Endothelial cell of umbilical vein (primary cell): ENCODE data around the gene HEPHL1. TPM values are rescaled to one million over a fixed set of nuclear protein-coding genes. Genes with fewer than 3 reads are reported as not detected.

Experiments
- BruUV-seq: library from RNA; stranded (reverse); fragments of 400-500 nt; replicated peaks from 2 replicates; lab custom pipeline; 2021; lab: Mats Ljungman, UMichigan
- CTCF ChIA-PET: fragments of 300-600, 350-600 bp; sonication (Branson Sonifier 250); formaldehyde crosslinking; loops from one replicate; lab custom pipeline; 2021; ENCODE audit warnings: antibody characterized with exemption, inconsistent platforms; lab: Charles Lee
- POLR2A ChIA-PET: fragments of 300-600, 350-600 bp; sonication (Branson Sonifier 250); formaldehyde crosslinking; loops from one replicate; lab custom pipeline; 2021; ENCODE audit warnings: antibody characterized with exemption, inconsistent platforms; lab: Charles Lee
- DNase-seq: peaks from one replicate; pipeline ENCODE4 v3.0.0-alpha.2; 2011; ENCODE audit warnings: low read depth, low spot score
- FAIRE-seq: peaks from 2 replicates; lab custom pipeline; 2011; peaks lifted over from hg19 to GRCh38; lab: Jason Lieb, UNC
- H2AFZ ChIP-seq: 2 replicates; pipeline ENCODE4 v1.6.0; 2012; ENCODE audit warnings: low read depth, low read length, control low read depth, inconsistent platforms
- H3K27ac ChIP-seq: 2 replicates; pipeline ENCODE4 v1.5.1; 2011; ENCODE audit warnings: low read depth, mild to moderate bottlenecking, control low read depth, low read length, moderate library complexity; ENCODE audit not compliant: insufficient read depth
- H3K27me3 ChIP-seq, 2 experiments: 2 replicates each; pipeline versions ENCODE4 v1.6.0 to v1.6.1; 2011; ENCODE audit warnings: low read length in 2 of 2, mixed read lengths in 1 of 2; ENCODE audit not compliant: control insufficient read depth in 2 of 2, insufficient read depth in 2 of 2
- H3K36me3 ChIP-seq, 2 experiments: 2 replicates in 1 of 2; 3 replicates in 1 of 2; pipeline ENCODE4 v1.5.1; 2011; ENCODE audit warnings: low read length in 2 of 2, mild to moderate bottlenecking in 1 of 2, moderate library complexity in 1 of 2; ENCODE audit not compliant: control insufficient read depth in 2 of 2, insufficient read depth in 2 of 2; ENCODE audit errors: extremely low read depth in 1 of 2
- H3K4me1 ChIP-seq: 3 replicates; pipeline ENCODE4 v1.5.1; 2011; ENCODE audit warnings: mild to moderate bottlenecking, low read length; ENCODE audit not compliant: control insufficient read depth, insufficient read depth; ENCODE audit errors: extremely low read depth
- H3K4me2 ChIP-seq: 2 replicates; pipeline ENCODE4 v1.6.1; 2011; ENCODE audit warnings: low read length, control low read depth, mixed read lengths; ENCODE audit not compliant: insufficient read depth
- H3K4me3 ChIP-seq, 3 experiments: fragments of 200-600 bp in 1 of 3; sonication (generic), shearing (Covaris generic) in 1 of 3; replicated peaks in 1 of 3; 2 replicates each; pipeline ENCODE4 v1.5.1; 2011 to 2016; ENCODE audit warnings: control low read depth in 3 of 3, low read length in 3 of 3, mild to moderate bottlenecking in 2 of 3, inconsistent platforms in 1 of 3, low read depth in 1 of 3, moderate library complexity in 1 of 3; ENCODE audit not compliant: insufficient read depth in 1 of 3
- H3K79me2 ChIP-seq: 2 replicates; pipeline ENCODE4 v1.6.0; 2012; ENCODE audit warnings: low read length, inconsistent platforms; ENCODE audit not compliant: control insufficient read depth, insufficient read depth
- H3K9ac ChIP-seq: replicated peaks from 2 replicates; pipeline ENCODE3; 2011; ENCODE audit warnings: low read length, control low read depth; ENCODE audit not compliant: insufficient read depth; ENCODE audit errors: extremely low read depth
- H3K9me1 ChIP-seq: replicated peaks from 3 replicates; pipeline ENCODE4 v1.6.0; 2011; ENCODE audit warnings: mild to moderate bottlenecking, low read length; ENCODE audit not compliant: control insufficient read depth, insufficient read depth; ENCODE audit errors: extremely low read depth
- H3K9me3 ChIP-seq: replicated peaks from 2 replicates; pipeline ENCODE4 v1.5.1; 2012; ENCODE audit warnings: low read length, inconsistent platforms; ENCODE audit not compliant: control insufficient read depth, insufficient read depth
- H4K20me1 ChIP-seq: replicated peaks from 2 replicates; pipeline ENCODE3; 2011; ENCODE audit warnings: mild to moderate bottlenecking, low read length; ENCODE audit not compliant: control insufficient read depth, insufficient read depth; ENCODE audit errors: extremely low read depth
- CTCF ChIP-seq, 2 donors: IDR thresholded peaks; 1 replicate in 1 of 2; 2 replicates in 1 of 2; pipeline ENCODE4 v1.5.1; 2011; ENCODE audit warnings: low read length in 2 of 2, mild to moderate bottlenecking in 2 of 2, moderate library complexity in 2 of 2, control low read depth in 1 of 2, inconsistent platforms in 1 of 2, low read depth in 1 of 2; ENCODE audit not compliant: insufficient read depth in 1 of 2; ENCODE audit errors: extremely low read depth in 1 of 2
- EZH2 ChIP-seq: IDR thresholded peaks from 2 replicates; pipeline ENCODE4 v1.6.1; 2012; ENCODE audit warnings: borderline replicate concordance, low read depth, mild to moderate bottlenecking, moderate library complexity, low read length, inconsistent platforms; ENCODE audit not compliant: severe bottlenecking
- FOS ChIP-seq: IDR thresholded peaks from 2 replicates; pipeline ENCODE4 v1.6.1; 2011; ENCODE audit warnings: mild to moderate bottlenecking, low read length, moderate library complexity, borderline replicate concordance; ENCODE audit not compliant: insufficient read depth
- GATA2 ChIP-seq: IDR thresholded peaks from 2 replicates; pipeline ENCODE4 v1.7.0; 2011; ENCODE audit warnings: low read depth, mild to moderate bottlenecking, moderate library complexity, mixed read lengths, low read length; ENCODE audit not compliant: insufficient read length, insufficient read depth
- JUN ChIP-seq: IDR thresholded peaks from 2 replicates; pipeline ENCODE4 v1.6.1; 2011; ENCODE audit warnings: borderline replicate concordance, low read depth; ENCODE audit not compliant: insufficient read length, insufficient read depth
- MAX ChIP-seq: IDR thresholded peaks from 2 replicates; pipeline ENCODE4 v1.6.1; 2011; ENCODE audit not compliant: insufficient read depth, insufficient read length
- MYC ChIP-seq: IDR thresholded peaks from one replicate; pipeline ENCODE4 v1.6.1; 2011; ENCODE audit warnings: mild to moderate bottlenecking, low read depth, low read length
- POLR2A ChIP-seq: IDR thresholded peaks from 2 replicates; pipeline ENCODE4 v1.6.1; 2012; ENCODE audit warnings: low read depth, mild to moderate bottlenecking, control low read depth, low read length
- POLR2AphosphoS5 ChIP-seq: IDR thresholded peaks from 2 replicates; pipeline ENCODE4 v1.6.1; 2012; ENCODE audit warnings: low read depth, mild to moderate bottlenecking, control low read depth, low read length, moderate library complexity; ENCODE audit not compliant: insufficient read depth
- dilution Hi-C: fragments of 300-500 bp; cut with MboI; formaldehyde crosslinking; loops from one replicate; pipeline ENCODE4 v1.15.0; 2019; ENCODE audit warnings: low sequenced_read_pairs; ENCODE audit not compliant: extremely low pct_ligation_motif_present
- intact Hi-C: fragments of 100-400 bp; cut with micrococcal nuclease; formaldehyde crosslinking; loops from one replicate; pipeline ENCODE4 v1.10.0; 2022
- polyA plus RNA-seq, 4 experiments: library from polyadenylated mRNA; depleted of rRNA in 3 of 4; stranded (reverse) in 3 of 4; unstranded in 1 of 4; fragments of >200 nt; gene quantifications; 2 replicates each; pipeline versions ENCODE4 v1.2.1 to v1.2.3, GENCODE V29; 2011 to 2012; ENCODE audit warnings: missing spikeins in 1 of 4
- total RNA-seq: library from RNA; stranded (reverse); gene quantifications from 2 replicates; pipeline ENCODE4 v1.2.3, GENCODE V29; 2021

Gene HEPHL1
- total and polyA plus RNA-seq, 2 donors (not counting 3 experiments of a cell fraction or from before 2014, with no cell fraction given): not detected

GRCh38 chr11:94133752-94134151 lies 112.6 kb downstream of the HEPHL1 start:
- H3K27ac ChIP-seq: no peak overlapping the region
- H2AFZ ChIP-seq: no peak overlapping the region
- POLR2A ChIA-PET: no interaction called here
- FAIRE-seq (no peak), DNase-seq (no peak)
- TF ChIP-seq POLR2AphosphoS5: no peak
- no peak for TF ChIP-seq FOS
- no peak for TF ChIP-seq CTCF (IDR thresholded peaks at IDR 0.05; ENCODE audit: extremely low read depth in 1 of 2, insufficient read depth in 1 of 2, low read depth in 1 of 2, low read length in 2 of 2)
- no peak for TF ChIP-seq POLR2A
- TF ChIP-seq JUN: no peak
- no peak for TF ChIP-seq MAX
- TF ChIP-seq EZH2: no peak
- no peak for TF ChIP-seq GATA2
- TF ChIP-seq MYC: no peak
- no peaks in the 10 kb centered on the region for H3K27me3 ChIP-seq
- peaks cover 56% of the 10 kb centered on the region for H3K4me1 ChIP-seq
- no peaks in the 10 kb centered on the region for H4K20me1 ChIP-seq
- no TSS peak for BruUV-seq
- no peaks in the 10 kb centered on the region for H3K9me3 ChIP-seq
- CTCF ChIA-PET: interaction anchor here (2.2 kb wide), 1 partner anchor 17 kb away, joined by 7 read pairs; no protein-coding TSS in a partner anchor
- H3K4me3 ChIP-seq: no peak overlapping the region
- intact Hi-C loops: loop anchor here (10.0 kb wide), 1 partner anchor 801 kb away; no protein-coding TSS in a partner anchor
- peaks cover 76% of the 10 kb centered on the region for H3K79me2 ChIP-seq
- no peaks in the 10 kb centered on the region for H3K36me3 ChIP-seq
- no peaks in the 10 kb centered on the region for H3K9me1 ChIP-seq
- no peak overlapping the region for H3K9ac ChIP-seq
- dilution Hi-C loops: no loop called here
- H3K4me2 ChIP-seq: no peak overlapping the region
